Sigmoid colon (tissue), 4 donors: ENCODE measurements around the gene ACAA1.

Experiments
- CTCF ChIP-seq, 4 experiments: fragments of 450-650 bp in 3 of 4; fragments of 200-600 bp in 1 of 4; IDR thresholded peaks; one replicate each; pipeline ENCODE4 v1.5.1; 2016 to 2019; ENCODE audit warnings: antibody characterized with exemption in 4 of 4, mild to moderate bottlenecking in 3 of 4, moderate library complexity in 2 of 4
- POLR2A ChIP-seq, 2 donors: fragments of 450-650 bp; IDR thresholded peaks; one replicate each; pipeline ENCODE4 v1.6.1; 2016; ENCODE audit warnings: antibody characterized with exemption in 2 of 2, mild to moderate bottlenecking in 2 of 2, moderate library complexity in 2 of 2
- POLR2AphosphoS5 ChIP-seq, 4 donors: sonication (generic); formaldehyde crosslinking; IDR thresholded peaks; one replicate each; pipeline ENCODE4 v1.6.1; 2017; ENCODE audit warnings: antibody characterized with exemption in 4 of 4

DNA sequence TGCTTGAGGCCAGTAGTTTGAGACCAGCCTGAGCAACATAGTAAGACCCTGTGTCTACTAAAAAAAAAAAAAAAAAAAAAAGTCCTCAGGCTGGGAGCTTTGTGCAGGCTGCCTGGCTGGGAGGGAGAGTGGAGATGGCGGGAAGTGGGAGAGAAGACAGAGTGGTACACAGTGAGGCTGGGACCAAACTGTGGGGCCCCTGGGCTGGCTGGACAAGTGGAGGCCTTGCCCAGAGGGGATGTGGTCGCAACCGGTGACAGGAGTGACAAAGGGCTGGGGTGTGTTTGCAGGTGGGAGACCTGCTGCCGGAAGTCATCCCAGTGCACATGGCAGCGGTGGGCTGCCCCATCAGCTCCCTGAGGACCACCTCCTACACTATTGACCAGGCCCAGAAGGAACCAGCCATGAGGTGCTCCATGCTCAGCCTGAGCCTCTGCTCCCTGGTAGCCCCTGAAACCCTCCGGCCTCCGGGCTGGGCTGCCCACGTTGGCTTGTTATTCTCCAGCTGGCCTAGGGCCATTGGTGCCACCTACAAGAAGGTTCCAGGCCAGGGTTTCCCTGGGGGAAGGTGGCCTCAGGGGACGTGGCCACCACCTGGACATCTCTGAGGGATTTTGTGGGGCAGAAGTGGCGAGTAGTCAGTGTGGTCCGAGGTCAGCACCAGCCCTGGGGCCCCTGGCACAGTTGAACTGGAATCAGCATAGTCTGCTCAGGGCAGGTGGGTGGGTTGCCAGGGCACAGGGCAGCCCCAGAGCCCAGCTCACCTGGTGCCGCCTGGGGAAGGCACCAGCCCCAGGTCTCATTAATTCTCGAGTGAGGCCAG lies 22.7 kb downstream of the ACAA1 start:
- TF ChIP-seq CTCF (IDR thresholded peaks at IDR 0.05) (no peak), POLR2AphosphoS5 (IDR thresholded peaks at IDR 0.05) (no peak), POLR2A (IDR thresholded peaks at IDR 0.05) (no peak)
